ENCODE results near the gene AQP12A.

Gene AQP12A

DNA sequence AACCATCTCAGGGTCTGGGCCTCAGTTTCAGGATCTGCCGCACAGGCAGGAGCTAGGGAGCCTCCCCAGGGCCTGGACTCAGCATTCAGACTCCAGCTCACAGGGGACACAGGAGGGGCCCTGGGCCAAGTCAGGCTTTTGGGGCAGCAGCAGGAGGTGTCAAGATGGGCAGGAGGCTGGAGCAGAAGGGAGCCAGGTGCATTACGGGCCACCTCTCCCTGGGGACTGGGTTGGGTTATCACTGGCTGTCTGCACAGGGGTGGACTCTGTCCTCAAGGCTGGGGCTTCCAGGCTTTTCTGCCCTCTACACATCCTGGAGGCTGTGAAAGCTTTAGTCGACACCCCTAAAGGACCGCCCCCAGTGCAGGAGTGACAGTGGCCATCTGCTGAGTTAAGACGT is 20.0 kb downstream of the AQP12A start:
- H3K9me3 ChIP-seq, result no peaks in the 10 kb centered on the region
- no peak overlapping the region for H3K27ac ChIP-seq
- no peaks in the 10 kb centered on the region for H3K36me3 ChIP-seq
- TF ChIP-seq, protein P1, sequence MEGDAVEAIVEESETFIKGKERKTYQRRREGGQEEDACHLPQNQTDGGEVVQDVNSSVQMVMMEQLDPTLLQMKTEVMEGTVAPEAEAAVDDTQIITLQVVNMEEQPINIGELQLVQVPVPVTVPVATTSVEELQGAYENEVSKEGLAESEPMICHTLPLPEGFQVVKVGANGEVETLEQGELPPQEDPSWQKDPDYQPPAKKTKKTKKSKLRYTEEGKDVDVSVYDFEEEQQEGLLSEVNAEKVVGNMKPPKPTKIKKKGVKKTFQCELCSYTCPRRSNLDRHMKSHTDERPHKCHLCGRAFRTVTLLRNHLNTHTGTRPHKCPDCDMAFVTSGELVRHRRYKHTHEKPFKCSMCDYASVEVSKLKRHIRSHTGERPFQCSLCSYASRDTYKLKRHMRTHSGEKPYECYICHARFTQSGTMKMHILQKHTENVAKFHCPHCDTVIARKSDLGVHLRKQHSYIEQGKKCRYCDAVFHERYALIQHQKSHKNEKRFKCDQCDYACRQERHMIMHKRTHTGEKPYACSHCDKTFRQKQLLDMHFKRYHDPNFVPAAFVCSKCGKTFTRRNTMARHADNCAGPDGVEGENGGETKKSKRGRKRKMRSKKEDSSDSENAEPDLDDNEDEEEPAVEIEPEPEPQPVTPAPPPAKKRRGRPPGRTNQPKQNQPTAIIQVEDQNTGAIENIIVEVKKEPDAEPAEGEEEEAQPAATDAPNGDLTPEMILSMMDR (IDR thresholded peaks at IDR 0.05), result no peak
- H3K4me1 ChIP-seq (ENCODE audit: control insufficient read depth in 1 of 2, insufficient read depth in 1 of 2, low read depth in 1 of 2, low read length in 1 of 2), result no peaks in the 10 kb centered on the region
- no peaks in the 10 kb centered on the region for H3K27me3 ChIP-seq
- H3K4me3 ChIP-seq (ENCODE audit: low read depth in 1 of 2, low read length in 1 of 2), result no peak overlapping the region

DNA sequence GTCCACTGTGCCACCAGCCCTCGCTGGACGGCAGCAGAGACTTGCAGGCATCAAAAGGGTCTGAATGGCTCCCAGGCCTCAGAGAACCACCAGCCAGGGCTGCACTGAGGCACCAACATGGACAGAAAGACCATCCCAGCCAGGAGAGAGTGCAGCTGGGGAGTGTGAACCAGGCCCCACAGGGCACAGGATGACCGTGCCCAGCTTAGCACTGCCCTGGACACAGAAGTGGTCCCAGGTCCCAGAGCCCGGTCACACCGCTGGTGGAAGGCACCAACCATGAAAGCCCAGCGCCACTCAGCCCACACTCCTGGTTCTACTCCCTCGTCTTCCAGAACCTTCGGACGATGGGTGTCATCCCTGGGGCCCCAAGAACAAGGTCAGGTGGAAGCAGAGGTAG is 20.5 kb downstream of the AQP12A start:
- H3K4me3 ChIP-seq (ENCODE audit: low read depth in 1 of 2, low read length in 1 of 2), result no peak overlapping the region
- H3K27me3 ChIP-seq, result no peaks in the 10 kb centered on the region
- TF ChIP-seq, protein P1 (IDR thresholded peaks at IDR 0.05), result no peak

DNA sequence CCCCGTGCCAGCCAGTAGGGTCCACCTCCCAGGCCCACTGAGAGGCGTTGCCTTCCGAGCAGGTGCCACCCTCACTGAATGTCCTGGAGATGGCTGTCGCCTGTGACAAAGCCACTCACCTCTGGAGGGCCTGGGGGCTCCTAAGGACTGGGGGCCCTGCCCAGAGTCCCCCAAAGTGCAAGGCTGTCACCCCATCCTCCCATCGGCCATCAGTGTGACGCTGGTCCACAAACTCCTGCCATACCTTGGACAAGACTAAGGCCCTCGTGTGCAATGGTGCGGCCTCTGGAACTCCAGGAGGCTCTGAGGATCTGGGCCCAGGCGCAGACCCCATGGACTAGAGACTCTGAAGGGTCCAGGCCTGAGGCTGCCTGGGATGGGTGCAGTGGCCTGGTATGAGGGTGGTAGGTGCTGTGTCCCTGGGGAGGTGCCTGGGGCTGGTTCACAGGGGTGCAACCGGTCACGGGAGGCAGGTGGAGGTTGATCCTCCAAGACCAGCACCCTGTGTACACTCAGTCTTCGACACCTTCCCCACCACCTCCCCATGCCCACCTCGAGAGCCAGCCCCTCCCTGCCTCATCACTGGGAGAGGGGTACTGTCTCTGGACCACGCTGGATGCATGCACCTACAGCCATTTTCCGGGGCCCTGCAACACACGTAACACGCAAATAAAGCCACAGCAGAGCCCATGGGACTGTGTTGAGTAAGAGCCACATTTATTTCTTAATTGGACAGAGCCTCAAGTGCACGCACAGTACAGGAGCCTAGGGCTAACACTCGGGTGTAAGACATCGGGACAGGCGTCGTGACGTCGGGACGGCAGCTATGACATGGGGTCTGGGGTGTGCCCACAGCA is 21.6 kb downstream of the AQP12A start:
- no peaks in the 10 kb centered on the region for H3K27me3 ChIP-seq
- no peaks in the 10 kb centered on the region for H3K4me1 ChIP-seq (ENCODE audit: control insufficient read depth in 1 of 2, insufficient read depth in 1 of 2, low read depth in 1 of 2, low read length in 1 of 2)
- H3K9me3 ChIP-seq, result no peaks in the 10 kb centered on the region
- TF ChIP-seq, protein P1 (IDR thresholded peaks at IDR 0.05), result no peak
- H3K36me3 ChIP-seq, result no peaks in the 10 kb centered on the region
- H3K27ac ChIP-seq, result no peak overlapping the region
- H3K4me3 ChIP-seq (ENCODE audit: low read depth in 1 of 2, low read length in 1 of 2), result no peak overlapping the region

More for the DNA sequence above, 20.5 kb downstream of the AQP12A start:
- Histone ChIP-seq H3K36me3 (no peaks in the 10 kb centered on the region), H3K9me3 (no peaks in the 10 kb centered on the region), H3K4me1 (ENCODE audit: control insufficient read depth in 1 of 2, insufficient read depth in 1 of 2, low read depth in 1 of 2, low read length in 1 of 2) (no peaks in the 10 kb centered on the region), H3K27ac (no peak overlapping the region)

DNA sequence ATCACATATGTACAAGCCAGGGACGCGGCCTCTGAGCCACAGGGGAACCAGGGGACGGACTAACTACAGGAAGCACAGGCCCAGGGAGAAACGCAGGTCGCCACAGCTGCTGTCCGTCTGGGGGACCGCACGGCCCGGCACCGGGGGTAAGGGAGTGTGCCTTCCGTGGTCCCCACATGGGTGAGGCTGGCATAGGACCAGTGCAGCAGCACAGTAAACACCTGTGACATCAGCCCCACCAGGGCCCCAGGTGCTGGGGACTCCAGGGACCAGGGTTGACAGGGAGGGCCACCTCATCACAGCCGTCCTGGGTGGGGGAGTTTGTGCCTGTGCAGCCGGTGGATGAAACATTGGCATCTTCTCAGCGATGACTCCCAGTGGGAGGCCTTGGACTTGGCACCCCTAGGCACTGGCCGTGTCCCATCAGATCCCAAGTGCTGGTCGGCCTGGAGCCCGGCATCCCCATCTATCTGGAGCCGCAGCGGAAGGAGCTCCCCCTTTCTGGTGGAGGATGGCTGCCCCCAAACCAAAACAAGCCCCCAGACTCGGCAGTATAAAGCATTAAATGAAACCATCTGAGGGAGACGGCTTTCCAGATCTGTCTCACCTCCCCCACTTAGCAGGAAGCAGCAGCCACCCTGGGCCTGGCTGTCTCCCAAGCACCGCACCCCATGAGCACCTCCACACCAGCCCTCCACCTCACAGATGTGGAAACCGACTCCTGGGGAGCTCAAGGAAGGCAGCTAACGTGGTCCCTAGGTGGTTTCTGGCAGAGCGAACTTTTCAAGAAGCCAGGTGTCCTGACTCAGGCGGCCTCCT is 22.5 kb downstream of the AQP12A start:
- TF ChIP-seq, protein P1 (IDR thresholded peaks at IDR 0.05), result no peak
- Histone ChIP-seq H3K4me3 (ENCODE audit: low read depth in 1 of 2, low read length in 1 of 2) (no peak overlapping the region), H3K36me3 (no peaks in the 10 kb centered on the region), H3K27ac (no peak overlapping the region), H3K27me3 (no peaks in the 10 kb centered on the region), H3K9me3 (no peaks in the 10 kb centered on the region), H3K4me1 (ENCODE audit: control insufficient read depth in 1 of 2, insufficient read depth in 1 of 2, low read depth in 1 of 2, low read length in 1 of 2) (no peaks in the 10 kb centered on the region)

DNA sequence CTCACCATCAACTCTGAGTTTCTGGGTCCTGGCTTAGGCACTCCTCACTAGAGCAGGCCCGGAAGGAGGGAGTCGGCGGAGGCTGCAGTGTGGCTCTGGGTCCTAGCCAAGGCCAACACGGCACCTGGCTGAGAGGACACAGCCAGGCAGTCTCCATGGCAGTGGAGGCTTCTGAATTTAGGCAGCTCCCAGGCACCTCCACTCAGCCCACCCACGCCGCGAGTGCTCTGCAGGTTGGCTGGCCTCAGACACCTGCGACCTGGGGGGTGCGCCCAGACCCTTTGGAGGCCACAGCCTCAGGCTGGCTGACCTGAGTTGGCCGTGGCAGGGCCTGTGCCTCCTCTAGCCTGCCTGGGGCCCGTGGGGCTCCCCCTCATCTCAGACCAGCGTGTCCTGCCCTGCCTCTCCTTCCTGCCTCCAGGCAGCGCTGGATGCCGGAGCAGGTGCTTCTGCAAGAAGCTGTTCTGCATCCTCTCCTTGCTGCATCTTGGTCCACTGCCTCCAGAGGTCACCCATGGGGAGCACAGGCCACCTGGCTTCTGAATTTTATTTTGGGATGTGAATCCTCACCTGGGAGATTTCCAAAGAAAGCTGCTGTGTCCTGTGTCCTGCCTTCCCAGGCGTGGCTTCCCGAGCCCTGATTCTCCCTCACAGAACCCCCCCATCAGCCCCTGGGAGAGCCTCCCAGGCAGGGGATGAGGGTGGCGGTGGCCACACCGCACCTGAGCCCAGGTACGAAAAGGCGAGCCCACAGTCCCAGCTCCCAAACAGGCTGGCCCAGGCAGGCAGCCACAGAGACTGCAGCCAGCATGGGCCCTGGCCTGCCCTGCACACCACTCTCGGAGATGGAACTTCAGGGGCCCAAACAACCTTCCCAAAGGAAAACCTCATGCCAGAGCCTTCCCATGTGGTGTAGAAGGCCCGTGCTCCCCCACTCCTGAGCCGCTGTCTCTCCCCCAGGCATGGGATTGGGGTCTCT is 23.4 kb downstream of the AQP12A start:
- H3K36me3 ChIP-seq, result no peaks in the 10 kb centered on the region
- TF ChIP-seq, protein P1 (IDR thresholded peaks at IDR 0.05), result no peak
- no peaks in the 10 kb centered on the region for H3K4me1 ChIP-seq (ENCODE audit: control insufficient read depth in 1 of 2, insufficient read depth in 1 of 2, low read depth in 1 of 2, low read length in 1 of 2)
- no peaks in the 10 kb centered on the region for H3K9me3 ChIP-seq
- no peak overlapping the region for H3K27ac ChIP-seq
- H3K27me3 ChIP-seq, result no peaks in the 10 kb centered on the region
- no peak overlapping the region for H3K4me3 ChIP-seq (ENCODE audit: low read depth in 1 of 2, low read length in 1 of 2)

Data from neutrophil (primary cell).